Measurements from ENCODE around the gene C1QA.
A peak's percentile ranks its signal among the peaks of the same experiment; 100 is the strongest.

C1QA gene

GRCh38 chr1:22639286-22639685 lies 2.9 kb downstream of the C1QA start:
- H3K27ac ChIP-seq (ENCODE audit: insufficient read depth, low read length, poor library complexity, severe bottlenecking): no peak overlapping the region
- H3K27me3 ChIP-seq (replicated peaks; ENCODE audit: control insufficient read depth, insufficient read depth, low read length, poor library complexity, severe bottlenecking): peaks cover 6% of the 10 kb centered on the region
- H3K36me3 ChIP-seq (ENCODE audit: control insufficient read depth, insufficient read depth, low read length): no peaks in the 10 kb centered on the region
- H3K4me3 ChIP-seq (ENCODE audit: insufficient read depth, low read depth, low read length, poor library complexity, severe bottlenecking): no peak overlapping the region
- DNase-seq: no peak
- H3K4me1 ChIP-seq (ENCODE audit: control insufficient read depth, insufficient read depth, low read length, poor library complexity, severe bottlenecking): no peaks in the 10 kb centered on the region
- no peaks in the 10 kb centered on the region for H3K9me3 ChIP-seq (ENCODE audit: control insufficient read depth, low read length)

GRCh38 chr1:22641247-22641646 lies 4.8 kb downstream of the C1QA start:
- Histone ChIP-seq H3K4me3 (ENCODE audit: insufficient read depth, low read depth, low read length, poor library complexity, severe bottlenecking) (no peak overlapping the region), H3K36me3 (ENCODE audit: control insufficient read depth, insufficient read depth, low read length) (no peaks in the 10 kb centered on the region), H3K27me3 (replicated peaks; ENCODE audit: control insufficient read depth, insufficient read depth, low read length, poor library complexity, severe bottlenecking) (peaks cover 6% of the 10 kb centered on the region), H3K9me3 (ENCODE audit: control insufficient read depth, low read length) (no peaks in the 10 kb centered on the region), H3K27ac (ENCODE audit: insufficient read depth, low read length, poor library complexity, severe bottlenecking) (no peak overlapping the region), H3K4me1 (ENCODE audit: control insufficient read depth, insufficient read depth, low read length, poor library complexity, severe bottlenecking) (no peaks in the 10 kb centered on the region)
- DNase-seq: no peak

- H3K4me1 ChIP-seq (ENCODE audit: control insufficient read depth, insufficient read depth, low read length, poor library complexity, severe bottlenecking): no peaks in the 10 kb centered on the region
- peaks cover 6% of the 10 kb centered on the region for H3K27me3 ChIP-seq (replicated peaks; ENCODE audit: control insufficient read depth, insufficient read depth, low read length, poor library complexity, severe bottlenecking)
- DNase-seq: peak; percentile 18 to 40 (median 28)
- H3K27ac ChIP-seq (ENCODE audit: insufficient read depth, low read length, poor library complexity, severe bottlenecking): no peak overlapping the region
- H3K9me3 ChIP-seq (ENCODE audit: control insufficient read depth, low read length): no peaks in the 10 kb centered on the region
- no peak overlapping the region for H3K4me3 ChIP-seq (ENCODE audit: insufficient read depth, low read depth, low read length, poor library complexity, severe bottlenecking)
- no peaks in the 10 kb centered on the region for H3K36me3 ChIP-seq (ENCODE audit: control insufficient read depth, insufficient read depth, low read length)
Measured at GRCh38 chr1:22641906-22642636, 5.6 kb downstream of the C1QA start.

GRCh38 chr1:22643381-22643780 lies 7.0 kb downstream of the C1QA start, which contains the start of gene C1QC:
Gene C1QC, plus strand, starts transcription at chr1:22643633. Its CDS starts 391 bp downstream, at chr1:22644024.
- H3K27ac ChIP-seq (ENCODE audit: insufficient read depth, low read length, poor library complexity, severe bottlenecking): no peak within 1 kb of the TSS
- no peak for DNase-seq
- H3K9me3 ChIP-seq (ENCODE audit: control insufficient read depth, low read length): no peaks in the 10 kb centered on the region
- no peaks in the 10 kb centered on the region for H3K36me3 ChIP-seq (ENCODE audit: control insufficient read depth, insufficient read depth, low read length)
- H3K27me3 ChIP-seq (replicated peaks; ENCODE audit: control insufficient read depth, insufficient read depth, low read length, poor library complexity, severe bottlenecking): peaks cover 6% of the 10 kb centered on the region
- H3K4me1 ChIP-seq (ENCODE audit: control insufficient read depth, insufficient read depth, low read length, poor library complexity, severe bottlenecking): no peaks in the 10 kb centered on the region
- H3K4me3 ChIP-seq (ENCODE audit: insufficient read depth, low read depth, low read length, poor library complexity, severe bottlenecking): no peak within 1 kb of the TSS

- H3K27ac ChIP-seq (ENCODE audit: insufficient read depth, low read length, poor library complexity, severe bottlenecking): no peak overlapping the region
- H3K4me3 ChIP-seq (ENCODE audit: insufficient read depth, low read depth, low read length, poor library complexity, severe bottlenecking): no peak overlapping the region
- DNase-seq: no peak
- peaks cover 6% of the 10 kb centered on the region for H3K27me3 ChIP-seq (replicated peaks; ENCODE audit: control insufficient read depth, insufficient read depth, low read length, poor library complexity, severe bottlenecking)
- no peaks in the 10 kb centered on the region for H3K36me3 ChIP-seq (ENCODE audit: control insufficient read depth, insufficient read depth, low read length)
- H3K4me1 ChIP-seq (ENCODE audit: control insufficient read depth, insufficient read depth, low read length, poor library complexity, severe bottlenecking): no peaks in the 10 kb centered on the region
- H3K9me3 ChIP-seq (ENCODE audit: control insufficient read depth, low read length): no peaks in the 10 kb centered on the region
Measured at GRCh38 chr1:22643928-22644327, 7.5 kb downstream of the C1QA start.

GRCh38 chr1:22645931-22646330 lies 9.5 kb downstream of the C1QA start:
- no peak overlapping the region for H3K4me3 ChIP-seq (ENCODE audit: insufficient read depth, low read depth, low read length, poor library complexity, severe bottlenecking)
- H3K9me3 ChIP-seq (ENCODE audit: control insufficient read depth, low read length): no peaks in the 10 kb centered on the region
- no peak overlapping the region for H3K27ac ChIP-seq (ENCODE audit: insufficient read depth, low read length, poor library complexity, severe bottlenecking)
- no peak for DNase-seq
- H3K36me3 ChIP-seq (ENCODE audit: control insufficient read depth, insufficient read depth, low read length): no peaks in the 10 kb centered on the region
- H3K27me3 ChIP-seq (replicated peaks; ENCODE audit: control insufficient read depth, insufficient read depth, low read length, poor library complexity, severe bottlenecking): peaks cover 4% of the 10 kb centered on the region
- no peaks in the 10 kb centered on the region for H3K4me1 ChIP-seq (ENCODE audit: control insufficient read depth, insufficient read depth, low read length, poor library complexity, severe bottlenecking)

GRCh38 chr1:22646384-22646783 lies 10.0 kb downstream of the C1QA start:
- no peak overlapping the region for H3K27ac ChIP-seq (ENCODE audit: insufficient read depth, low read length, poor library complexity, severe bottlenecking)
- no peaks in the 10 kb centered on the region for H3K9me3 ChIP-seq (ENCODE audit: control insufficient read depth, low read length)
- peaks cover 2% of the 10 kb centered on the region for H3K27me3 ChIP-seq (replicated peaks; ENCODE audit: control insufficient read depth, insufficient read depth, low read length, poor library complexity, severe bottlenecking)
- DNase-seq: no peak
- no peak overlapping the region for H3K4me3 ChIP-seq (ENCODE audit: insufficient read depth, low read depth, low read length, poor library complexity, severe bottlenecking)
- no peaks in the 10 kb centered on the region for H3K4me1 ChIP-seq (ENCODE audit: control insufficient read depth, insufficient read depth, low read length, poor library complexity, severe bottlenecking)
- no peaks in the 10 kb centered on the region for H3K36me3 ChIP-seq (ENCODE audit: control insufficient read depth, insufficient read depth, low read length)

- no peaks in the 10 kb centered on the region for H3K9me3 ChIP-seq (ENCODE audit: control insufficient read depth, low read length)
- H3K4me1 ChIP-seq (ENCODE audit: control insufficient read depth, insufficient read depth, low read length, poor library complexity, severe bottlenecking): no peaks in the 10 kb centered on the region
- no peaks in the 10 kb centered on the region for H3K36me3 ChIP-seq (ENCODE audit: control insufficient read depth, insufficient read depth, low read length)
- H3K4me3 ChIP-seq (ENCODE audit: insufficient read depth, low read depth, low read length, poor library complexity, severe bottlenecking): no peak overlapping the region
- H3K27ac ChIP-seq (ENCODE audit: insufficient read depth, low read length, poor library complexity, severe bottlenecking): no peak overlapping the region
- no peaks in the 10 kb centered on the region for H3K27me3 ChIP-seq (replicated peaks; ENCODE audit: control insufficient read depth, insufficient read depth, low read length, poor library complexity, severe bottlenecking)
- DNase-seq: no peak
Measured at GRCh38 chr1:22650089-22650693, 13.8 kb downstream of the C1QA start.

- Histone ChIP-seq H3K4me3 (ENCODE audit: insufficient read depth, low read depth, low read length, poor library complexity, severe bottlenecking) (no peak overlapping the region), H3K27ac (ENCODE audit: insufficient read depth, low read length, poor library complexity, severe bottlenecking) (no peak overlapping the region), H3K36me3 (ENCODE audit: control insufficient read depth, insufficient read depth, low read length) (no peaks in the 10 kb centered on the region), H3K4me1 (ENCODE audit: control insufficient read depth, insufficient read depth, low read length, poor library complexity, severe bottlenecking) (no peaks in the 10 kb centered on the region), H3K27me3 (replicated peaks; ENCODE audit: control insufficient read depth, insufficient read depth, low read length, poor library complexity, severe bottlenecking) (no peaks in the 10 kb centered on the region), H3K9me3 (ENCODE audit: control insufficient read depth, low read length) (no peaks in the 10 kb centered on the region)
- DNase-seq: no peak
Measured at GRCh38 chr1:22651941-22652856, 15.8 kb downstream of the C1QA start.

Data from effector memory CD4-positive, alpha-beta T cell (primary cell).